ENCODE data around the gene CD3G.

GRCh38 chr11:118342503-118343161 is 1.5 kb upstream of the CD3G start, which contains the start of gene CD3D:
- TF ChIP-seq POLR2A (IDR thresholded peaks at IDR 0.05): no peak
- no peak for TF ChIP-seq CTCF (IDR thresholded peaks at IDR 0.05 in 4 of 5, conservative IDR thresholded peaks at IDR 0.05 in 1 of 5)
